IMR-90 (cell line): ENCODE results near the gene NF1. TPM values are rescaled to one million over a fixed set of nuclear protein-coding genes. Genes with fewer than 3 reads are reported as not detected.

Experiments used
- ATAC-seq: fragments of 200-7000 bp; cut with Tn5 transposase; 2 replicates; pipeline ENCODE4 v1.9.1; 2020; ENCODE audit warnings: low read depth, mild to moderate bottlenecking, moderate library complexity
- BruUV-seq: library from RNA; stranded (reverse); fragments of 400-500 nt; replicated peaks from 2 replicates; lab custom pipeline; 2021; lab: Mats Ljungman, UMichigan
- CTCF ChIA-PET: fragments of 300-600 bp; formaldehyde crosslinking; extraction: SDS; loops from one replicate; lab custom pipeline; 2021; ENCODE audit warnings: antibody characterized with exemption; lab: Yijun Ruan, JAX
- POLR2A ChIA-PET: fragments of 300-600 bp; sonication (Branson Sonifier 250); formaldehyde crosslinking; loops from one replicate; lab custom pipeline; 2022; ENCODE audit warnings: antibody characterized with exemption; ENCODE audit not compliant: unreplicated experiment; lab: Charles Lee
- DNase-seq: peaks from one replicate; pipeline ENCODE4 v3.0.0; 2013
- H2AFZ ChIP-seq: replicated peaks from 2 replicates; pipeline ENCODE3; 2013; ENCODE audit warnings: low read length, mild to moderate bottlenecking; ENCODE audit not compliant: poor library complexity
- H2AK5ac ChIP-seq: 2 replicates; pipeline ENCODE4 v1.6.1; 2013; ENCODE audit warnings: low read depth, low read length, inconsistent platforms
- H2AK9ac ChIP-seq: replicated peaks from 2 replicates; pipeline ENCODE3; 2013; ENCODE audit warnings: mild to moderate bottlenecking, low read depth, low read length, moderate library complexity; ENCODE audit not compliant: poor library complexity
- H2BK120ac ChIP-seq: 2 replicates; pipeline ENCODE4 v1.6.1; 2013; ENCODE audit warnings: low read depth, low read length, inconsistent platforms
- H2BK15ac ChIP-seq: 3 replicates; pipeline ENCODE4 v1.6.1; 2013; ENCODE audit warnings: low read depth, low read length, inconsistent platforms
- H2BK20ac ChIP-seq: 2 replicates; pipeline ENCODE4 v1.6.1; 2013; ENCODE audit warnings: low read depth, mild to moderate bottlenecking, inconsistent platforms, low read length, moderate library complexity
- H2BK5ac ChIP-seq: 2 replicates; pipeline ENCODE4 v1.6.1; 2013; ENCODE audit warnings: mild to moderate bottlenecking, low read depth, low read length, inconsistent platforms; ENCODE audit not compliant: poor library complexity, severe bottlenecking
- H3K14ac ChIP-seq: replicated peaks from 2 replicates; pipeline ENCODE4 v1.6.1; 2013; ENCODE audit warnings: low read depth, low read length, inconsistent platforms
- H3K18ac ChIP-seq: 2 replicates; pipeline ENCODE4 v1.6.1; 2013; ENCODE audit warnings: low read depth, low read length, control low read depth
- H3K23ac ChIP-seq: 2 replicates; pipeline ENCODE4 v1.6.1; 2013; ENCODE audit warnings: low read depth, low read length, inconsistent platforms
- H3K27ac ChIP-seq: 2 replicates; pipeline ENCODE4 v1.5.1; 2013; ENCODE audit warnings: mild to moderate bottlenecking, control low read depth, low read length; ENCODE audit not compliant: insufficient read depth
- H3K27me3 ChIP-seq: 2 replicates; pipeline ENCODE4 v1.6.1; 2013; ENCODE audit warnings: low read length; ENCODE audit not compliant: control insufficient read depth, insufficient read depth
- H3K36me3 ChIP-seq: 2 replicates; pipeline ENCODE4 v1.6.1; 2013; ENCODE audit warnings: low read length, mixed read lengths; ENCODE audit not compliant: control insufficient read depth, insufficient read depth
- H3K4ac ChIP-seq: 2 replicates; pipeline ENCODE4 v1.6.1; 2013; ENCODE audit warnings: low read depth, low read length, inconsistent platforms
- H3K4me1 ChIP-seq: 2 replicates; pipeline ENCODE4 v1.6.1; 2013; ENCODE audit warnings: low read length, mixed read lengths; ENCODE audit not compliant: control insufficient read depth, insufficient read depth
- H3K4me2 ChIP-seq: 2 replicates; pipeline ENCODE4 v1.6.1; 2013; ENCODE audit warnings: low read depth, mild to moderate bottlenecking, control low read depth, low read length, moderate library complexity
- H3K4me3 ChIP-seq: 2 replicates; pipeline ENCODE4 v1.5.1; 2013; ENCODE audit warnings: low read depth, mild to moderate bottlenecking, control low read depth, low read length, moderate library complexity; ENCODE audit not compliant: insufficient read depth
- H3K56ac ChIP-seq: 2 replicates; pipeline ENCODE4 v1.6.1; 2013; ENCODE audit warnings: low read length, inconsistent platforms; ENCODE audit not compliant: insufficient read depth; ENCODE audit errors: extremely low read depth
- H3K79me1 ChIP-seq, 2 experiments: 2 replicates each; pipeline ENCODE4 v1.6.1; 2013; ENCODE audit warnings: low read length in 2 of 2, inconsistent platforms in 1 of 2, low read depth in 1 of 2
- H3K9ac ChIP-seq: 2 replicates; pipeline ENCODE4 v1.6.1; 2013; ENCODE audit warnings: low read depth, low read length, control low read depth
- H3K9me1 ChIP-seq: 2 replicates; pipeline ENCODE4 v1.6.1; 2013; ENCODE audit warnings: low read length, inconsistent platforms; ENCODE audit not compliant: insufficient read depth
- H3K9me3 ChIP-seq: 2 replicates; pipeline ENCODE4 v1.6.1; 2013; ENCODE audit warnings: low read length; ENCODE audit not compliant: control insufficient read depth, insufficient read depth
- H4K20me1 ChIP-seq: 2 replicates; pipeline ENCODE4 v1.6.1; 2013; ENCODE audit warnings: low read length, inconsistent platforms; ENCODE audit not compliant: insufficient read depth
- H4K5ac ChIP-seq: 2 replicates; pipeline ENCODE4 v1.6.1; 2013; ENCODE audit warnings: mild to moderate bottlenecking, low read depth, low read length, control low read depth
- H4K8ac ChIP-seq, 2 experiments: 2 replicates each; pipeline ENCODE4 v1.6.1; 2013; ENCODE audit warnings: low read depth in 2 of 2, low read length in 2 of 2, control low read depth in 1 of 2, inconsistent platforms in 1 of 2
- H4K91ac ChIP-seq: 2 replicates; pipeline ENCODE4 v1.6.1; 2013; ENCODE audit warnings: low read depth, low read length, inconsistent platforms; ENCODE audit not compliant: insufficient read depth
- BHLHE40 ChIP-seq: fragments of 150-350 bp; IDR thresholded peaks from 2 replicates; pipeline ENCODE4 v1.6.1; 2016; ENCODE audit warnings: mild to moderate bottlenecking, low read depth, low read length
- CEBPB ChIP-seq: IDR thresholded peaks from 2 replicates; pipeline ENCODE4 v1.6.1; 2012; ENCODE audit warnings: low read depth, low read length, improper control_type of control experiment
- ELK1 ChIP-seq: fragments of 150-350 bp; IDR thresholded peaks from 2 replicates; pipeline ENCODE4 v1.6.1; 2016; ENCODE audit warnings: low read depth, mild to moderate bottlenecking, low read length, moderate library complexity, borderline replicate concordance
- FOS ChIP-seq: fragments of 150-350 bp; IDR thresholded peaks from 2 replicates; pipeline ENCODE4 v1.6.1; 2016; ENCODE audit warnings: low read depth, low read length
- POLR2A ChIP-seq: IDR thresholded peaks from 2 replicates; pipeline ENCODE4 v1.6.1; 2012; ENCODE audit warnings: mild to moderate bottlenecking, low read depth, low read length
- RAD21 ChIP-seq: IDR thresholded peaks from 2 replicates; pipeline ENCODE4 v1.6.1; 2012; ENCODE audit warnings: low read length, improper control_type of control experiment
- RFX5 ChIP-seq: IDR thresholded peaks from 2 replicates; pipeline ENCODE4 v1.8.0; 2012; ENCODE audit warnings: low read depth, mild to moderate bottlenecking, low read length, moderate library complexity
- WGBS, 2 experiments: methylation state at CpG; one replicate each; pipeline versions ENCODE4 v1.1.5 to v1.1.7; 2013; ENCODE audit warnings: missing lambda C conversion rate in 2 of 2; ENCODE audit not compliant: insufficient read length in 1 of 2; ENCODE audit errors: extremely low coverage in 2 of 2; 5-methylcytosine and 5-hydroxymethylcytosine counted together
- dilution Hi-C: fragments of 300-500 bp; cut with HindIII; formaldehyde crosslinking; loops from one replicate; pipeline ENCODE4 v1.14.3; 2018; ENCODE audit warnings: low sequenced_read_pairs; ENCODE audit not compliant: unreplicated experiment
- in situ Hi-C: fragments of 300-500 bp; cut with MboI; formaldehyde crosslinking; loops from 3 replicates; pipeline ENCODE4 v1.14.3; 2019; ENCODE audit warnings: low sequenced_read_pairs, inconsistent platforms, mixed read lengths
- intact Hi-C: fragments of 100-400 bp; cut with micrococcal nuclease; formaldehyde crosslinking; loops from 2 replicates; pipeline ENCODE4 v1.10.0; 2022
- polyA plus RNA-seq, 3 experiments: library from polyadenylated mRNA; depleted of rRNA; stranded (reverse); fragments of >200 nt; gene quantifications; 2 replicates each; pipeline ENCODE4 v1.2.3, GENCODE V29; 2012; ENCODE audit warnings: low replicate concordance in 1 of 3
- total RNA-seq: library from RNA; depleted of rRNA; stranded (reverse); fragments of >200 nt; gene quantifications from 2 replicates; pipeline ENCODE4 v1.2.3, GENCODE V29; 2012

The NF1 gene
- total and polyA plus RNA-seq, 2 of the 4 experiments (the other 2 are of a cell fraction) = 17.9 to 48.6 TPM

DNA sequence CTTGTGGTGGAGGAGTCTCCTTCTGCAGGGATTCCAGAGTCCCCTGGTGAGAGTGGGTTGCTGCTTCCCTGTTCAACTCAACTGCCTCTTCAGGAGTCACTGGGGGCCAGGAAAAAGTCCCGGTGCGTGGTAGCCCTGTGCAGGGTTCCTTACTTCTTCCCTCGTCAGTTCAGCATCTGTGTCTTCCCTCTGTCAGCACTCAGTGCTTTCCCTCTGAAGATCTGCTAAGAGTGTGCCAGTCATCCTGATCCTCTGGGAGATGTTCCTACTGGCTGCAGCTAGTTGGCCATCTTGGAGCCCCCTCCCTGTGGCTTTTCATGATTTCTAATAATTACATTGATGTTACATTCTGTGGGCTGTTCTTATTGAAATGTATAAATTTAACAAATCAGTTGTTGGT is 36.5 kb downstream of the NF1 start:
- BruUV-seq = no TSS peak

More for the DNA sequence above, 36.5 kb downstream of the NF1 start:
- no peaks in the 10 kb centered on the region for H3K9me3 ChIP-seq
- no peak overlapping the region; the same call in 1 of the 2 replicates for H3K14ac ChIP-seq
- H2BK20ac ChIP-seq = no peak overlapping the region
- in situ Hi-C loops = no loop called here
- DNase-seq (no peak), ATAC-seq (no peak; the same call in 1 of the 2 replicates)
- H3K27me3 ChIP-seq = no peaks in the 10 kb centered on the region
- dilution Hi-C loops = no loop called here
- H2BK5ac ChIP-seq = no peak overlapping the region
- no CpG with 5 or more reads among the region's 3 CpGs for WGBS, 2 experiments
- H4K5ac ChIP-seq = no peak overlapping the region
- ChIA-PET CTCF (no interaction called here), POLR2A (no interaction called here)
- no peak overlapping the region for H3K4me3 ChIP-seq
- no peaks in the 10 kb centered on the region for H3K36me3 ChIP-seq
- no peak overlapping the region for H2AK5ac ChIP-seq
- TF ChIP-seq RAD21 (no peak), FOS (no peak), POLR2A (no peak), BHLHE40 (no peak), ELK1 (no peak), CEBPB (no peak), RFX5 (no peak)
- no peak overlapping the region for H3K56ac ChIP-seq
- H3K4me2 ChIP-seq = no peak overlapping the region
- no peak overlapping the region for H3K9ac ChIP-seq
- H2AK9ac ChIP-seq = peak overlapping the region; percentile 24
- no peak overlapping the region for H3K23ac ChIP-seq
- peaks cover 20% of the 10 kb centered on the region for H3K9me1 ChIP-seq
- intact Hi-C loops = loop anchor here (5.0 kb wide), 1 partner anchor 36 kb away; no protein-coding TSS in a partner anchor
- no peak overlapping the region for H2BK120ac ChIP-seq
- H2AFZ ChIP-seq = no peak overlapping the region
- H4K91ac ChIP-seq = no peak overlapping the region
- H4K8ac ChIP-seq = no peak overlapping the region
- H3K79me1 ChIP-seq = peaks cover 21 to 84% of the 10 kb centered on the region in 2 experiments
- no peak overlapping the region for H3K27ac ChIP-seq
- no peak overlapping the region for H3K18ac ChIP-seq
- H4K20me1 ChIP-seq = peaks cover 64% of the 10 kb centered on the region
- H2BK15ac ChIP-seq = no peak overlapping the region
- H3K4me1 ChIP-seq = peaks cover 4% of the 10 kb centered on the region; the same call in 1 of the 2 replicates
- H3K4ac ChIP-seq = no peak overlapping the region
